Hepatocyte (in vitro differentiated cells): ENCODE measurements around the gene POU1F1.

Experiments
- EZH2phosphoT487 ChIP-seq: fragments of 200-600 bp; sonication (generic); IDR thresholded peaks from one replicate; pipeline ENCODE4 v1.6.1; 2018; ENCODE audit warnings: antibody characterized with exemption, mild to moderate bottlenecking, low read depth, moderate library complexity; ENCODE audit not compliant: unreplicated experiment, severe bottlenecking
- TF ChIP-seq, protein P1 (sequence below): fragments of 200-600 bp; sonication (generic); IDR thresholded peaks from 2 replicates; pipeline ENCODE4 v1.5.1; 2016; ENCODE audit warnings: antibody characterized with exemption, mild to moderate bottlenecking; ENCODE audit not compliant: poor library complexity

DNA sequence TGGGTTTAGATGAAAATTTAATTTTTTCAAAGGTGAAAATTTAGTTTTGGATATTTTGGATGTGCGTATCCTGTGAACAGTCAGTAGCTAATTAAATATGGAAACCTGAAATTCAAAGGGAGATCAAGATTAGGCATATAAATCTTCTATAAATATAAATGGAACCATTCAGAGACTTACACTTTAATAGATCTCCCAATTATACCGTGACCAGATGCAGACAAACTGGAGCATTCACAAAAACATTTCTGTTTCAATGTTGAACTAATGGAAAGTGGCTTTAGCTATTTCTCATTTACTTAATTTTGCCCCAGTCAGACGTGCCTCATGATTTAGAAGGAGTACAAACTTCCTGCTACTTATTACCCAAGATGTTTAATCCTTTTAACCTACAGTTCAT, 29.1 kb upstream of the POU1F1 start:
- TF ChIP-seq, protein P1, sequence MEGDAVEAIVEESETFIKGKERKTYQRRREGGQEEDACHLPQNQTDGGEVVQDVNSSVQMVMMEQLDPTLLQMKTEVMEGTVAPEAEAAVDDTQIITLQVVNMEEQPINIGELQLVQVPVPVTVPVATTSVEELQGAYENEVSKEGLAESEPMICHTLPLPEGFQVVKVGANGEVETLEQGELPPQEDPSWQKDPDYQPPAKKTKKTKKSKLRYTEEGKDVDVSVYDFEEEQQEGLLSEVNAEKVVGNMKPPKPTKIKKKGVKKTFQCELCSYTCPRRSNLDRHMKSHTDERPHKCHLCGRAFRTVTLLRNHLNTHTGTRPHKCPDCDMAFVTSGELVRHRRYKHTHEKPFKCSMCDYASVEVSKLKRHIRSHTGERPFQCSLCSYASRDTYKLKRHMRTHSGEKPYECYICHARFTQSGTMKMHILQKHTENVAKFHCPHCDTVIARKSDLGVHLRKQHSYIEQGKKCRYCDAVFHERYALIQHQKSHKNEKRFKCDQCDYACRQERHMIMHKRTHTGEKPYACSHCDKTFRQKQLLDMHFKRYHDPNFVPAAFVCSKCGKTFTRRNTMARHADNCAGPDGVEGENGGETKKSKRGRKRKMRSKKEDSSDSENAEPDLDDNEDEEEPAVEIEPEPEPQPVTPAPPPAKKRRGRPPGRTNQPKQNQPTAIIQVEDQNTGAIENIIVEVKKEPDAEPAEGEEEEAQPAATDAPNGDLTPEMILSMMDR: no peak
- no peak for TF ChIP-seq EZH2phosphoT487
